Measurements from ENCODE around the gene MGST1.
"Not testable (repeated sequence)": the region's sequence is repeated elsewhere in the genome, so short reads cannot be mapped to it uniquely, and the experiment has no call there.

Gene MGST1

DNA sequence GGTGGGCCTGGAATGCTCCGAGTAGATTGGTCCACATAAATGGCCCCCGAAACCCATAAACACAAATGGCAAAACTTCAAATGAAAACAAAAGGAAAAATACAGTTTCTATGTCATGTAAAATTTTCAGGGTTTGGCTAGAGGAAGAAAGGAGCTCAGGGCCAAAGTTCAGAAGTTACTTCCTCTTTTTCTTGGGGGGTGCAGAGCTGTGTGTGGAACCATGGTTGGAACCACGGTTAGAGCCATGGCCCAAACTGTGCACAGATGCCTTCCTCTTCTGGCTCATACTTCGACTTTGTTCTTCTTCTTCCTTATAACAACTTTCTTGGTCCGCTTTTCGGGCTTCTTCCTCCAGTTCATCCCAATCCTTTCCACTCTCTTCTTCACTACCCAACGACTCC lies 51.7 kb downstream of the MGST1 start:
- H3K27me3 ChIP-seq (ENCODE audit: control insufficient read depth, insufficient read depth, low read length): no peaks in the 10 kb centered on the region
- no peak overlapping the region for H3K27ac ChIP-seq (ENCODE audit: low read depth, low read length)
- H3K36me3 ChIP-seq (ENCODE audit: control insufficient read depth, insufficient read depth, low read length): no peaks in the 10 kb centered on the region
- H3K4me1 ChIP-seq (ENCODE audit: control insufficient read depth, insufficient read depth, low read length): no peaks in the 10 kb centered on the region
- no peak overlapping the region for H3K4me3 ChIP-seq (ENCODE audit: low read length)
- H3K9ac ChIP-seq (ENCODE audit: low read length): no peak overlapping the region

DNA sequence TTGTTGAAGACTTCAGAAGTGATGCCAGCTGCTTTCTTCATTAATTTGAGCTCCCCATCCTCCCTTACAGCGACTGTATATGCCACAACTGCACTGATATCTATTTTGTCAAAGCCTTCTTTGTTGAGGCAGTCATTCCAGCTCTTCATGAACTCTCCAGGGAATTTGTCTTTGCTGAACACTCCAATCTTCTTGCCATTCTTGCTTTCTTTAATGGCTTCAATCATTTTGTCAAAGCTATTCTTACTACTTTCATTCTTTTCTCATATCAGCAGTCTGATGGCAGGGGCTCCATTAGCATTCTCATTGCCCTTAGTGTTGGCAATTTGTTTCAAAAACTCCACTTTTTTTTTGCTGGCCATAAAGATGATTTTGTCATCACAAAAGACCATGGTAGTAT lies 54.4 kb downstream of the MGST1 start:
- not testable (repeated sequence) for H3K4me1 ChIP-seq (ENCODE audit: control insufficient read depth, insufficient read depth, low read length); H3K4me3 ChIP-seq (ENCODE audit: low read length); H3K27me3 ChIP-seq (ENCODE audit: control insufficient read depth, insufficient read depth, low read length); H3K36me3 ChIP-seq (ENCODE audit: control insufficient read depth, insufficient read depth, low read length); H3K27ac ChIP-seq (ENCODE audit: low read depth, low read length); H3K9ac ChIP-seq (ENCODE audit: low read length)

DNA sequence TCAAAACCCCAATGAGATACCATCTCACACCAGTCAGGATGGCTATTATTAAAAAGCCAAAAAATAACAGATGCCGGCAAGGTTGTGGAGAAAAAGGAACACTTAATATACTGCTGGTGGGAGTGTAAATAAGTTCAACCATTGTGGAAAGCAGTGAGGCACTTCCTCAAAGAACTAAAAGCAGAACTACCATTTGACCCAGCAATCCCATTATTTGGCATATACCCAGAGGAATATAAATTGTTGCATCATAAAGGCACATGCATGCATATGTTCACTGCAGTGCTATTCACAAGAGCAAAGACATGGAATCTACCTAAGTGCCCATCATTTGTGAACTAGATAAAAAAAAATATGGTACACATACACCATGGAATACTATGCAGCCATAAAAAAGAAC lies 59.9 kb downstream of the MGST1 start:
- no peaks in the 10 kb centered on the region for H3K4me1 ChIP-seq (ENCODE audit: control insufficient read depth, insufficient read depth, low read length)
- no peaks in the 10 kb centered on the region for H3K27me3 ChIP-seq (ENCODE audit: control insufficient read depth, insufficient read depth, low read length)
- H3K27ac ChIP-seq (ENCODE audit: low read depth, low read length): no peak overlapping the region
- no peak overlapping the region for H3K9ac ChIP-seq (ENCODE audit: low read length)
- H3K36me3 ChIP-seq (ENCODE audit: control insufficient read depth, insufficient read depth, low read length): no peaks in the 10 kb centered on the region
- H3K4me3 ChIP-seq (ENCODE audit: low read length): no peak overlapping the region

Data from rectal smooth muscle tissue (tissue), 1 donor.